ENCODE results near the gene SPATA33.
A peak's percentile ranks its signal among the peaks of the same experiment; 100 is the strongest.

SPATA33 gene

DNA sequence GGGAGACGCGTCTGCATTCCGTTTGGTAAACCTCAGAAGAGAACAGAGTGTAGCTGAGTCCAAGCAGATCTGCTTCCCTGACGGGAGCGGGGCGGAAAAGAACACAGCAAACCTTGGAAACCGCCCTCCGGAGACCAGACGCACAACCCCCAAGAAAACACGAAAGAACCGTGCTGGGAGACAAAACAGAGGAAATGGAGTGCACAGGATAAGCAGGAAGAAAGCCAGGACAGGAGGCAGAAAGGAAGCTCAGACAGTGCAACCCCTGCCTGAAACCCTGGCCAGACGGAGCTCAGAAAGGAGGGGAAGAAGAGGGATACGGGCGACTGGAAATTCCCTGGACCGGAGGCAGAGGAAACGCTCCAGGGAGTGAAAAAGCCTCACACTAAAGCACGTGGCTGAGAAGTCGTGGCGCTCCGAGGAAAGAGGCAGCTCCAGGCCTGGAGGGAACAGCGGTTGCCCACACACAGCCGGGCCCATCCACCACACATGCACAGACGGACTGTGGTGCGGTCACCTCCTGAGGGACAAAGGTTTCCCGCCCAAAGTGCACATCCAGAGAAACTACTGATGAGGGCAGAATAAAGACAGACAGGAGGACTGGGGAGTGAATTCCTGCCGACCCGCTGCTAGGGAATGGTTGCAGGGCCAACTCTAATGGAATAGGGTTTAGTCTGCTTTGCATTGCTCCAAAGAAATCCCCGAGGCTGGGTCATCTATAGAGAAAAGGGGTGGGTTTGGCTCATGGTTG, 34.0 kb upstream of the SPATA33 start:
- Histone ChIP-seq H2AFZ (ENCODE audit: low read length) (peak overlapping the region; percentile 66), H2BK15ac (ENCODE audit: low read length) (no peak overlapping the region), H3K4me1 (ENCODE audit: control insufficient read depth in 2 of 2, insufficient read depth in 1 of 2, low read depth in 1 of 2, low read length in 2 of 2) (peaks cover 25 to 28% of the 10 kb centered on the region in 2 donors), H2BK5ac (ENCODE audit: low read length) (no peak overlapping the region), H4K8ac (ENCODE audit: low read depth, low read length) (no peak overlapping the region), H3K9ac (ENCODE audit: low read depth, low read length, poor library complexity) (no peak overlapping the region), H2AK5ac (ENCODE audit: low read depth, low read length) (no peak overlapping the region), H3K9me3 (replicated peaks in 1 of 2; ENCODE audit: control insufficient read depth in 2 of 2, insufficient read depth in 1 of 2, low read depth in 1 of 2, low read length in 2 of 2) (no peaks in the 10 kb centered on the region), H3K27ac (replicated peaks; ENCODE audit: low read length) (peak overlapping the region; percentile 3), H3K79me1 (ENCODE audit: low read depth, low read length) (peaks cover 2% of the 10 kb centered on the region), H3K27me3 (ENCODE audit: control insufficient read depth in 3 of 3, insufficient read depth in 3 of 3, low read depth in 1 of 3, low read length in 3 of 3) (no peaks in the 10 kb centered on the region), H3K4me2 (ENCODE audit: insufficient read depth, low read length, poor library complexity, severe bottlenecking) (no peak overlapping the region), H3K36me3 (replicated peaks in 1 of 2; ENCODE audit: control insufficient read depth in 2 of 2, insufficient read depth in 2 of 2, low read length in 2 of 2) (no peaks in the 10 kb centered on the region), H4K91ac (ENCODE audit: low read depth, low read length, poor library complexity) (no peak overlapping the region), H3K4me3 (ENCODE audit: low read length in 2 of 2) (no peak overlapping the region), H3K4ac (ENCODE audit: low read length) (no peak overlapping the region), H2BK120ac (ENCODE audit: low read depth, low read length) (no peak overlapping the region), H3K23ac (ENCODE audit: low read depth, low read length, poor library complexity) (no peak overlapping the region), H3K18ac (ENCODE audit: low read length) (peak overlapping the region; percentile 20), H2BK12ac (ENCODE audit: low read length) (no peak overlapping the region), H3K14ac (ENCODE audit: low read length) (no peak overlapping the region)
- DNase-seq (ENCODE audit: low spot score) = no peak
- WGBS, 2 donors (ENCODE audit: extremely low coverage in 2 of 2, insufficient read length in 2 of 2, insufficient replicate concordance in 1 of 2) = no CpG with 5 or more reads among the region's 28 CpGs

DNA sequence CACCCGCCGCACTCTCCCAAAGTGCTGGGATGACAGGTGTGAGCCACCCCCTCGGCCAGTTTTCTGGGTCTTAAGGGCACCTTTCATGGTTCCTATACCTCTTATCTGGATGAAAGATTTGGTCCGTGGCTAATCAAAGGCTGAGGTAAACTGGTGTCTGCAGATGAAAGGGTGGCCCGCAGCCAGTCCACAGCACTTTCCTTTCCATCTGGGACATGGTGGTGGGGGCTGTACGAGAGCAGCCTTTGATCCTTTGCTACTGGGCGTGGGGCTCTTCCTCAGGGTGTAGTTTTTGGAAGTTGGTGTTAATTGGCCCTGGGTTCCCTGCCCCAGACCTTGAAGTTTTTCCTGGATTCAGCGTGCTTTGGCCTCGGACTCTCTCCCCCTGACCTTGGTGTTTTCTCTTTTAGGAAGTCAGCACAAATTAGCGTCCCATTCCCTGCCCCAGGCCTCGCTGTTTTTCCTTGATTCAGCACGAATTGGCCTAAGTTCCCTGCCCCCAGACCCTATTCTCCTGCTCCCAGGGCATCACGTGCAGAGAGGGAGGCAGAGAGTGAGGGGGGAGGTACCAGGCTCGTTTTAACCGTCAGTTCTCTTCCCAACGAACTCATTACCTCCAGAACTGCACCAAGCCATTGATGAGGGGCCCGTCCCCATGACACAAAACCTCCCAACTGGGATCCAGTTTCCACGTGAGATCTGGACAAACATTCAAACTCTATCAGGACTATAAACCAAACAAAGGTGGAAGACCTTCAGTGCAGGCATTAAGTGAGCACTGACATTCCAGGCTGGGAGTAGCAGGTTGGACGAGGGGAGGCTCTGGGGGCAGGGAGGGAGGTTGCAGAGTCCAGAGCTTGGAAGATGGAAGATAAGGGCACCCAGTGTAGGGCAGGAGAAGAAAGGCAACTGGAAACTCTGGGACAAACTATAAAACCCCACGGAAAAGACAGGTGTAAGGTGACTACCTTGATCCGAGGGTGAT, 32.6 kb upstream of the SPATA33 start:
- H3K27me3 ChIP-seq (ENCODE audit: control insufficient read depth in 3 of 3, insufficient read depth in 3 of 3, low read depth in 1 of 3, low read length in 3 of 3) = no peaks in the 10 kb centered on the region
- no CpG with 5 or more reads among the region's 21 CpGs for WGBS, 2 donors (ENCODE audit: extremely low coverage in 2 of 2, insufficient read length in 2 of 2, insufficient replicate concordance in 1 of 2)
- no peak for DNase-seq (ENCODE audit: low spot score)
- no peak overlapping the region for H2BK120ac ChIP-seq (ENCODE audit: low read depth, low read length)
- H4K8ac ChIP-seq (ENCODE audit: low read depth, low read length) = no peak overlapping the region
- H3K4me3 ChIP-seq (ENCODE audit: low read length in 2 of 2) = no peak overlapping the region
- peaks cover 23 to 24% of the 10 kb centered on the region in 2 donors for H3K4me1 ChIP-seq (ENCODE audit: control insufficient read depth in 2 of 2, insufficient read depth in 1 of 2, low read depth in 1 of 2, low read length in 2 of 2)
- no peak overlapping the region for H3K27ac ChIP-seq (replicated peaks; ENCODE audit: low read length)
- peak overlapping the region; percentile 74 for H3K18ac ChIP-seq (ENCODE audit: low read length)
- H3K79me1 ChIP-seq (ENCODE audit: low read depth, low read length) = peaks cover 2% of the 10 kb centered on the region
- H3K36me3 ChIP-seq (replicated peaks in 1 of 2; ENCODE audit: control insufficient read depth in 2 of 2, insufficient read depth in 2 of 2, low read length in 2 of 2) = no peaks in the 10 kb centered on the region
- no peak overlapping the region for H2BK12ac ChIP-seq (ENCODE audit: low read length)
- H3K4me2 ChIP-seq (ENCODE audit: insufficient read depth, low read length, poor library complexity, severe bottlenecking) = no peak overlapping the region
- no peak overlapping the region for H3K23ac ChIP-seq (ENCODE audit: low read depth, low read length, poor library complexity)
- H3K9ac ChIP-seq (ENCODE audit: low read depth, low read length, poor library complexity) = no peak overlapping the region
- H4K91ac ChIP-seq (ENCODE audit: low read depth, low read length, poor library complexity) = no peak overlapping the region
- H2BK5ac ChIP-seq (ENCODE audit: low read length) = no peak overlapping the region
- peaks cover 0 to 3% of the 10 kb centered on the region in 2 donors for H3K9me3 ChIP-seq (replicated peaks in 1 of 2; ENCODE audit: control insufficient read depth in 2 of 2, insufficient read depth in 1 of 2, low read depth in 1 of 2, low read length in 2 of 2)
- H2AK5ac ChIP-seq (ENCODE audit: low read depth, low read length) = no peak overlapping the region
- H2BK15ac ChIP-seq (ENCODE audit: low read length) = peak overlapping the region; percentile 20
- H2AFZ ChIP-seq (ENCODE audit: low read length) = peak overlapping the region; percentile 27
- H3K14ac ChIP-seq (ENCODE audit: low read length) = no peak overlapping the region
- no peak overlapping the region for H3K4ac ChIP-seq (ENCODE audit: low read length)

DNA sequence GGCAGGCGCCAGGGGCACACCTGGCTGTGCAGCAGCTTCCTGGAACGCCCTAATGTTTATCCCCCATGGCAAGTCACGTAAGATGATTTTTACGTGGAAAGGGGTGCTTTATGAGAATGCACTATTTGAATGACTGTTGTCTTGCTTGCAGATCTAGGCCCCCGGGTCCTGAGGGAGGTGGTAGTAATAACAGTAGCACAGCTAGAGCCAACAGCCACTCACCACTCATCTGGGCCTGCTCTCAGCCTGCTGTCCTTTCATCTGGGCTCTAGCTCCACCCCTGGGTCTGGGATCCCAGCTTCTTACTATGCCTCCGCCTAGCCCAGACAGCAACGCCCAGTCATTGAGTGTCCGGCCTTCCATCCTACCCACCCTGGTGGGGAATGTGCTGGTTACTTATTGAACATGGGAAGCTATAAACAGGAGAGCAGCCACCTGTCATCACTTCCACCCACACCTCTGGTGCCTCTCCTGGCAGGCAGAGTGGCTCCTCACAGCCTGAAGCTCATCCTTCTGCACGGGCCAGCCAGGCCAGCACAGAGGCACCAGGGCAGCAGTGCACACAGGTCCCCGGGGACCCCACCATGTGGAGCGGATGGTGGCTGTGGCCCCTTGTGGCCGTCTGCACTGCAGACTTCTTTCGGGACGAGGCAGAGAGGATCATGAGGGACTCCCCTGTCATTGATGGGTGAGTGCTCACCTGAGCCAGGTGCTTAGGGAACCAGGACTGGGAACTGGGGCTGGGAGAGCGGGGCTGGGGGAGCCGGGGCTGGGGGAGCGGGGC, 27.6 kb upstream of the SPATA33 start:
- H3K14ac ChIP-seq (ENCODE audit: low read length) = no peak overlapping the region
- no peak overlapping the region for H2AFZ ChIP-seq (ENCODE audit: low read length)
- no peak overlapping the region for H3K9ac ChIP-seq (ENCODE audit: low read depth, low read length, poor library complexity)
- no peak overlapping the region for H3K4ac ChIP-seq (ENCODE audit: low read length)
- no peak overlapping the region for H4K8ac ChIP-seq (ENCODE audit: low read depth, low read length)
- no peak overlapping the region for H3K23ac ChIP-seq (ENCODE audit: low read depth, low read length, poor library complexity)
- no peak overlapping the region for H2BK15ac ChIP-seq (ENCODE audit: low read length)
- no peak overlapping the region for H3K18ac ChIP-seq (ENCODE audit: low read length)
- H2BK12ac ChIP-seq (ENCODE audit: low read length) = peak overlapping the region; percentile 14
- WGBS, 2 donors (ENCODE audit: extremely low coverage in 2 of 2, insufficient read length in 2 of 2, insufficient replicate concordance in 1 of 2) = no CpG with 5 or more reads among the region's 17 CpGs
- no peak overlapping the region for H3K4me2 ChIP-seq (ENCODE audit: insufficient read depth, low read length, poor library complexity, severe bottlenecking)
- no peak for DNase-seq (ENCODE audit: low spot score)
- no peak overlapping the region for H2AK5ac ChIP-seq (ENCODE audit: low read depth, low read length)
- H2BK120ac ChIP-seq (ENCODE audit: low read depth, low read length) = no peak overlapping the region
- no peak overlapping the region for H2BK5ac ChIP-seq (ENCODE audit: low read length)
- H3K36me3 ChIP-seq (replicated peaks in 1 of 2; ENCODE audit: control insufficient read depth in 2 of 2, insufficient read depth in 2 of 2, low read length in 2 of 2) = no peaks in the 10 kb centered on the region
- no peak overlapping the region for H3K27ac ChIP-seq (replicated peaks; ENCODE audit: low read length)
- H3K4me1 ChIP-seq (ENCODE audit: control insufficient read depth in 2 of 2, insufficient read depth in 1 of 2, low read depth in 1 of 2, low read length in 2 of 2) = peaks cover 3 to 4% of the 10 kb centered on the region in 2 donors
- H3K9me3 ChIP-seq (replicated peaks in 1 of 2; ENCODE audit: control insufficient read depth in 2 of 2, insufficient read depth in 1 of 2, low read depth in 1 of 2, low read length in 2 of 2) = peaks cover 0 to 4% of the 10 kb centered on the region in 2 donors
- peaks cover 2% of the 10 kb centered on the region for H3K79me1 ChIP-seq (ENCODE audit: low read depth, low read length)
- H4K91ac ChIP-seq (ENCODE audit: low read depth, low read length, poor library complexity) = peak overlapping the region; percentile 8
- peaks cover 0 to 14% (median 5%) of the 10 kb centered on the region in 3 experiments for H3K27me3 ChIP-seq (ENCODE audit: control insufficient read depth in 3 of 3, insufficient read depth in 3 of 3, low read depth in 1 of 3, low read length in 3 of 3)
- H3K4me3 ChIP-seq (ENCODE audit: low read length in 2 of 2) = no peak overlapping the region

Data from neuronal stem cell (in vitro differentiated cells).